DOHH2 (cell line): Measurements from ENCODE around the gene LEKR1.
"Not testable (repeated sequence)": the region's sequence is repeated elsewhere in the genome, so short reads cannot be mapped to it uniquely, and the experiment has no call there.

Experiments
- H3F3A ChIP-seq: fragments of 200-600 bp; sonication (generic), shearing (Covaris generic); 2 replicates; pipeline ENCODE4 v1.6.0; 2016; ENCODE audit warnings: antibody characterized with exemption, mild to moderate bottlenecking; ENCODE audit not compliant: control insufficient read depth, insufficient read depth
- H3K27ac ChIP-seq: fragments of 200-600 bp; sonication (generic); 2 replicates; pipeline ENCODE4 v1.5.1; 2014; ENCODE audit warnings: low read depth, mild to moderate bottlenecking, low read length, moderate library complexity
- H3K27me3 ChIP-seq: fragments of 200-600 bp; sonication (generic); 2 replicates; pipeline ENCODE4 v1.6.1; 2014; ENCODE audit warnings: mild to moderate bottlenecking, low read length, mixed read lengths; ENCODE audit not compliant: control insufficient read depth
- H3K36me3 ChIP-seq: fragments of 200-600 bp; sonication (generic); 2 replicates; pipeline ENCODE4 v1.6.1; 2014; ENCODE audit warnings: mild to moderate bottlenecking, low read length, moderate library complexity, mixed read lengths; ENCODE audit not compliant: control insufficient read depth
- H3K4me1 ChIP-seq: fragments of 200-600 bp; sonication (generic); 2 replicates; pipeline ENCODE4 v1.6.1; 2014; ENCODE audit warnings: mild to moderate bottlenecking, low read length, mixed read lengths; ENCODE audit not compliant: control insufficient read depth
- H3K4me2 ChIP-seq: fragments of 200-600 bp; sonication (generic); 2 replicates; pipeline ENCODE4 v1.6.0; 2014; ENCODE audit warnings: mild to moderate bottlenecking, low read length, moderate library complexity
- H3K4me3 ChIP-seq: fragments of 200-600 bp; sonication (generic); 2 replicates; pipeline ENCODE4 v1.5.1; 2014; ENCODE audit warnings: mild to moderate bottlenecking, low read length, mixed read lengths
- H3K79me2 ChIP-seq: fragments of 200-600 bp; sonication (generic); 2 replicates; pipeline ENCODE4 v1.6.1; 2014; ENCODE audit warnings: mild to moderate bottlenecking, low read length, mixed read lengths; ENCODE audit not compliant: control insufficient read depth
- H3K9me2 ChIP-seq: fragments of 200-600 bp; sonication (generic); replicated peaks from 2 replicates; pipeline ENCODE4 v1.6.1; 2014; ENCODE audit warnings: mild to moderate bottlenecking, low read length, mixed read lengths; ENCODE audit not compliant: control insufficient read depth
- H3K9me3 ChIP-seq: fragments of 200-600 bp; sonication (generic); 2 replicates; pipeline ENCODE4 v1.6.1; 2014; ENCODE audit warnings: antibody characterized with exemption, low read length, mixed read lengths; ENCODE audit not compliant: control insufficient read depth, insufficient read depth
- H4K20me1 ChIP-seq: fragments of 200-600 bp; sonication (generic); 2 replicates; pipeline ENCODE4 v1.6.0; 2014; ENCODE audit warnings: low read depth, mild to moderate bottlenecking, antibody characterized with exemption, low read length, moderate library complexity; ENCODE audit not compliant: control insufficient read depth, insufficient read depth
- CTCF ChIP-seq: fragments of 200-600 bp; sonication (generic); IDR thresholded peaks from one replicate; pipeline ENCODE4 v1.5.1; 2014; ENCODE audit warnings: antibody characterized with exemption, mild to moderate bottlenecking, low read depth, low read length; ENCODE audit not compliant: poor library complexity, severe bottlenecking
- EZH2phosphoT487 ChIP-seq: fragments of 200-600 bp; sonication (generic); IDR thresholded peaks from 2 replicates; pipeline ENCODE4 v1.6.1; 2017; ENCODE audit warnings: borderline replicate concordance, mild to moderate bottlenecking, antibody characterized with exemption, low read length, moderate library complexity, mixed read lengths

LEKR1 gene

GRCh38 chr3:156963096-156963495 lies 136.9 kb downstream of the LEKR1 start:
- Histone ChIP-seq H4K20me1 (no peaks in the 10 kb centered on the region), H3K27me3 (no peaks in the 10 kb centered on the region), H3K9me2 (no peaks in the 10 kb centered on the region; the same call in none of the 2 replicates), H3K27ac (no peak overlapping the region), H3F3A (no peaks in the 10 kb centered on the region), H3K4me2 (no peak overlapping the region), H3K9me3 (no peaks in the 10 kb centered on the region), H3K36me3 (no peaks in the 10 kb centered on the region), H3K4me1 (no peaks in the 10 kb centered on the region), H3K79me2 (no peaks in the 10 kb centered on the region), H3K4me3 (no peak overlapping the region)
- TF ChIP-seq EZH2phosphoT487 (no peak), CTCF (no peak)

GRCh38 chr3:156964577-156964976 lies 138.4 kb downstream of the LEKR1 start:
- no peak overlapping the region for H3K27ac ChIP-seq
- H3K9me2 ChIP-seq, result no peaks in the 10 kb centered on the region; the same call in none of the 2 replicates
- TF ChIP-seq EZH2phosphoT487 (no peak), CTCF (no peak)
- H4K20me1 ChIP-seq, result no peaks in the 10 kb centered on the region
- H3F3A ChIP-seq, result no peaks in the 10 kb centered on the region
- no peaks in the 10 kb centered on the region for H3K9me3 ChIP-seq
- no peaks in the 10 kb centered on the region for H3K4me1 ChIP-seq
- no peaks in the 10 kb centered on the region for H3K36me3 ChIP-seq
- H3K27me3 ChIP-seq, result no peaks in the 10 kb centered on the region
- no peak overlapping the region for H3K4me2 ChIP-seq
- no peaks in the 10 kb centered on the region for H3K79me2 ChIP-seq
- no peak overlapping the region for H3K4me3 ChIP-seq

- H3F3A ChIP-seq, H3K9me3 ChIP-seq, H3K79me2 ChIP-seq, H4K20me1 ChIP-seq, H3K4me3 ChIP-seq, H3K4me2 ChIP-seq, H3K9me2 ChIP-seq, H3K27ac ChIP-seq, H3K4me1 ChIP-seq, H3K27me3 ChIP-seq, H3K36me3 ChIP-seq: not testable (repeated sequence)
Observed at GRCh38 chr3:156966349-156966748, 140.2 kb downstream of the LEKR1 start.

GRCh38 chr3:156973954-156974353 lies 147.8 kb downstream of the LEKR1 start:
- Histone ChIP-seq H3K9me3 (peaks cover 6% of the 10 kb centered on the region; the same call in 1 of the 2 replicates), H3K36me3 (peaks cover 7% of the 10 kb centered on the region; the same call in 1 of the 2 replicates), H3K4me1 (peaks cover 39% of the 10 kb centered on the region), H3K9me2 (no peaks in the 10 kb centered on the region), H4K20me1 (no peaks in the 10 kb centered on the region), H3K27ac (no peak overlapping the region), H3K27me3 (no peaks in the 10 kb centered on the region), H3F3A (peaks cover 11% of the 10 kb centered on the region; the same call in 1 of the 2 replicates), H3K79me2 (no peaks in the 10 kb centered on the region), H3K4me3 (no peak overlapping the region), H3K4me2 (no peak overlapping the region)
- TF ChIP-seq CTCF (no peak), EZH2phosphoT487 (no peak)
